Mucosa of rectum (tissue), 2 donors: Measurements from ENCODE around the gene TMEM182.

ENCODE experiments used
- H3K27ac ChIP-seq, 2 donors: one replicate each; pipeline ENCODE4 v1.7.0; 2013; ENCODE audit warnings: inconsistent platforms in 2 of 2, low read depth in 2 of 2, low read length in 2 of 2
- H3K27me3 ChIP-seq, 2 donors: one replicate each; pipeline ENCODE4 v1.7.0; 2013; ENCODE audit warnings: low read length in 2 of 2; ENCODE audit not compliant: control insufficient read depth in 2 of 2, insufficient read depth in 2 of 2
- H3K36me3 ChIP-seq, 2 donors: one replicate each; pipeline ENCODE4 v1.7.0; 2013; ENCODE audit warnings: low read length in 2 of 2; ENCODE audit not compliant: control insufficient read depth in 2 of 2, insufficient read depth in 2 of 2
- H3K4me1 ChIP-seq, 2 donors: one replicate each; pipeline ENCODE4 v1.7.0; 2013; ENCODE audit warnings: low read length in 2 of 2, mild to moderate bottlenecking in 1 of 2; ENCODE audit not compliant: control insufficient read depth in 2 of 2, insufficient read depth in 2 of 2
- H3K4me3 ChIP-seq, 2 donors: one replicate each; pipeline ENCODE4 v1.7.0; 2013; ENCODE audit warnings: low read length in 2 of 2
- H3K9ac ChIP-seq, 2 donors: one replicate each; pipeline ENCODE4 v1.7.0; 2013; ENCODE audit warnings: low read length in 2 of 2, low read depth in 1 of 2, mild to moderate bottlenecking in 1 of 2
- H3K9me3 ChIP-seq, 2 donors: one replicate each; pipeline ENCODE4 v1.7.0; 2013; ENCODE audit warnings: low read length in 2 of 2; ENCODE audit not compliant: control insufficient read depth in 2 of 2
- donor health status: healthy.
- donor health status: Normal muscosa, but diverticular disease.

The TMEM182 gene

DNA sequence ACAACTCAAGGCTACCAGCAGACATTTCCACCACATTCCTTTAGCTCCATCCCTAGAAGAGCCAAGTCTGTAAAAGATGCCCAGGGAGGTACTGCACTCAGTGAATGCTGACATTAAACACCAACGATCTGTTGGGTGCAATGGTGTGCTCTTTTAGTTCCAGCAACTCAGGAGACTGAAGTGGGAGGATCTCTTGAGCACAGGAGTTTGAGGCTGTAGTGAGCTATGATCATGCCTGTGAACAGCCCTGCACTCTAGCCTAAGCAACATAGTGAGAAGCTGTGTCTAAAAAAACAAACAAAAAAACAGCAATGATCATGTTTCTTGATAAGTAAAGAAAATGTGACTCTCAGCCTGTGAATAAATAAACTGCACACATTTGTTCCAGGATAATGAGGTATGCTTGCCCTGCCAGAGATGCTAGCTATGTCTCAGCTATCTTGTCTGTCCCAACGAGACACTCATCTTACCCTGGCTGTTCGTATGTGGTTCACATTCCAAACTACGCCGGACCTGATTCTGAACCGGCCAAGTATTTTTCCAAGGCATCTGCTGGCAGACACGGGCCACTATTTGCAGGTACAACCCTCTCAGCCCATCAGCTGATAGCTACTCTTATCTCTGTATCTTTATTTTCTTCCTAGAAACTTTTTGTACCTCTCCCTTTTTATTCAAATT is 21.8 kb downstream of the TMEM182 start:
- Histone ChIP-seq H3K4me1 (no peaks in the 10 kb centered on the region), H3K9me3 (no peaks in the 10 kb centered on the region), H3K27me3 (no peaks in the 10 kb centered on the region), H3K27ac (no peak overlapping the region), H3K4me3 (no peak overlapping the region), H3K9ac (no peak overlapping the region), H3K36me3 (no peaks in the 10 kb centered on the region)

DNA sequence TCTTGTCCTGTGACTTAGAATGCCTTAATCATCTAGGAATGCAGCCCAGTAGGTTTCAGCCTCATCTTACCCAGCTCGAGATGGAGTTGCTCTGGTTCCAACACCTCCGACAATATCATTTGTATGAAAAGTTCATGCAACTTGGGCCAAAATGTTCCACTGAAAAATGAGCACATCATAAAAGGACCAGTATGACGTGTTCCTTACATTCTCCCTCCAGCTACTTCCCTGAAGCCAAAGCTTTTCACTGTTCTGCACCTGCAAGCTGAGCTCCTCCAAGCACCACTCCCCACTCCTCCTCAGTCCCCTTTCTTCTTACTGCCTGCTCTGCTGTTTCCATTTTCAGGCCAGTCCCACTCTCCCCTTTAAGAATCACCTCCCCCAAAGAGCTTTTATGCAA is 23.1 kb downstream of the TMEM182 start:
- no peak overlapping the region for H3K9ac ChIP-seq
- no peaks in the 10 kb centered on the region for H3K4me1 ChIP-seq
- H3K27ac ChIP-seq, result no peak overlapping the region
- no peaks in the 10 kb centered on the region for H3K9me3 ChIP-seq
- no peaks in the 10 kb centered on the region for H3K36me3 ChIP-seq
- no peak overlapping the region for H3K4me3 ChIP-seq
- H3K27me3 ChIP-seq, result no peaks in the 10 kb centered on the region

GRCh38 chr2:102788216-102788884 is 26.5 kb downstream of the TMEM182 start:
- H3K4me1 ChIP-seq, result no peaks in the 10 kb centered on the region
- H3K27ac ChIP-seq, result no peak overlapping the region
- no peak overlapping the region for H3K4me3 ChIP-seq
- H3K36me3 ChIP-seq, result no peaks in the 10 kb centered on the region
- no peaks in the 10 kb centered on the region for H3K9me3 ChIP-seq
- no peak overlapping the region for H3K9ac ChIP-seq
- H3K27me3 ChIP-seq, result no peaks in the 10 kb centered on the region

DNA sequence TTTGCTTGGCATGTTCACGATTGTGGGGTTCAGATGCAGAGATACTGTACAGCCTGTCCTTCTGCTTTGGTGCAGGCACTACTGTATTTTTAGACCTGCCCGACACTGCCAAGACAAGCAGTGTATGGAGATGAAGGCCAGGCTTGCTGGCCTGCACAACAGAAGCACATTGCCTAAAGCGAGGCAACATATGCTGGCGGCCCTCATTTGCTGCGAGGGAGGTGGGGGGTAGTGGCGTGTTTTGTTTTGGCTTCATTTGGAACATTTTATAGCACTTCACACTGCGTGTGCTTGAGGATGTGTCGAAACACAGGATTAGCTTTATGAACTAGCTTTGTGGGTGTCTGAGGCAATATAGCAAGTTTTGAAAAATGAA is 27.0 kb downstream of the TMEM182 start:
- Histone ChIP-seq H3K36me3 (no peaks in the 10 kb centered on the region), H3K4me3 (no peak overlapping the region), H3K4me1 (no peaks in the 10 kb centered on the region), H3K27ac (no peak overlapping the region), H3K27me3 (no peaks in the 10 kb centered on the region), H3K9ac (no peak overlapping the region), H3K9me3 (no peaks in the 10 kb centered on the region)

DNA sequence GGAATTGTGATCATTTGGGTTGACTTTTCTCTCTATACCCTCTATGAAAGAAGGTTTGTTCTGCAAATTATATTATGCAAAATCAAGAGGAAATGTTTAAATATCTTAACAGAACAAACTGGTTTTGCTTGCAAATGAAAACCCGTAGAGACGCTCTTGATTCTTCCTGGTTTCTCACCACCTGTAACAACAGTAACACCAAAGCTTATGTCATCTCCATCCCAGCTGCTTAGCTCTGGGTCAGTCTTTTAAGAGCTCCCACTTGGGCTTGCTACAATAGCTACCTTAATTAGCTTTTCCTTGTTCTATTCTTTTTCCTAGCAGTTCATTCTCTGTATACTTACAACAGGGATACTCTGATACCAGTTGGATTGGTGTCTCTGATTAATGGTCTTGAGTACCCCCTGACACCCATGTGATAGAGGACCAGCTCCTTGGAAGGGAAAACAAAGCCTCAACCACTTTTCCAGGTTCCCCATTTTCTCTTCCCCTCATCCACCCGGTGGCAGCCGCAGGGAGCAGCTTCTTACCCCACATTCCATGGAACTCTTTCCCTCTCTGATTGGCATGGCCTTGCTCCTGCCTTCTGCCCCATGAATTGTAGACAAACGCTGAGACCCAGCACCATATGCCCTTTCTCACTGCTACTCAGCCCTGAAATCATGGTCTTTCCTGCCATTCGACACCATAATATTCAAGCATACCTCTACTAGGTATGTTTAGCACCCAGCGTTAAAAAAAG is 27.7 kb downstream of the TMEM182 start:
- no peaks in the 10 kb centered on the region for H3K36me3 ChIP-seq
- no peak overlapping the region for H3K27ac ChIP-seq
- H3K27me3 ChIP-seq, result no peaks in the 10 kb centered on the region
- H3K4me3 ChIP-seq, result no peak overlapping the region
- H3K9me3 ChIP-seq, result no peaks in the 10 kb centered on the region
- no peaks in the 10 kb centered on the region for H3K4me1 ChIP-seq
- no peak overlapping the region for H3K9ac ChIP-seq

DNA sequence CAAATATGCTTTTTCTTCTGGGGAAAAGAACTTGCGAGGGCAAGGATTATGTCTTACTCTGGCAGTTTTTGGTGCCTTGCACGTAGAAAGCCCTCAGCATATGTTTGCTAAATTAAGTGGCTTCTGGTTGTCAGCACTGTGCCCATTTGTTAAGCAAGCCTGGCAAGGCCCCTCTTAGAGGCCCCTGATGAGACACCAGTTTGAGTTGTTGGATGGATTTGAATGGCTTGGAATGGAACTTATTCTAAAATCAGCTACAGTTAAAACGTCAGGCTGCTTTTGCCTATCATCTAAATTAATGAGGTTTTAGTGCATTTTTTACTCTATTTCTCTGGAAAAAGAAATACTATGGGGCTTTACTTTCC is 28.2 kb downstream of the TMEM182 start:
- no peak overlapping the region for H3K9ac ChIP-seq
- no peak overlapping the region for H3K27ac ChIP-seq
- no peaks in the 10 kb centered on the region for H3K9me3 ChIP-seq
- no peaks in the 10 kb centered on the region for H3K27me3 ChIP-seq
- no peaks in the 10 kb centered on the region for H3K36me3 ChIP-seq
- no peaks in the 10 kb centered on the region for H3K4me1 ChIP-seq
- H3K4me3 ChIP-seq, result no peak overlapping the region

DNA sequence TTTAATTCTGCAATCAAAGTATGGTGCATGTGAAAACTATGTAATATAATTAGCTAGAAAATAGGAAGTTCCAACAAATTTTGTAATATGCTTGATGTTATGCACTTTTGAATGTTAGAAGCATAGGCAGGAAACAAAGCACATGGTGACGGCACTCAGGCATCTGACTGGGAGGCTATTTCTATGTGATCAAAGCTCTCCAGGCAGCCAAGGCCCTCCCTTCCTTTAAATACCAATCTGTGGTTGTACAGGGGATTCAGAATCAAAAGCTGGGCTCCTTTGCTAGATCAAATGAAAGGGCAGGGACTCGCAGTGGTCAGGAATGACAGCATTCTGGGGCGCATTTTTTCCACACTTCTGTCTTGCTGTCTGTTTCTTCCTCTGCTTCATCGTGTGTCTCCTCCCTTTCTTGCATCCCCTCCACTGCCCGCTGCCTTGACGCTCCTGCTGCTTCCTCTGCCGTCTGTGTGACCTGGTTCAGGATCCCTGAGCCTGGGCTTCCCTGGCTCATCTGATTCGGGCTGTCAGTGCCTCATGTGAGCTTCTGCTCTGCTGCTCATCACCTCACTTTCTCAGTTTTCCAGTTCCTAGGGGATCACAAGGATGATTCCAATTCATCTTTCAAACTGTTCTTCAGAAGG is 30.9 kb downstream of the TMEM182 start:
- Histone ChIP-seq H3K9ac (no peak overlapping the region), H3K27me3 (no peaks in the 10 kb centered on the region), H3K4me1 (no peaks in the 10 kb centered on the region), H3K9me3 (no peaks in the 10 kb centered on the region), H3K36me3 (no peaks in the 10 kb centered on the region), H3K27ac (no peak overlapping the region), H3K4me3 (no peak overlapping the region)

GRCh38 chr2:102795641-102796040 is 33.8 kb downstream of the TMEM182 start:
- H3K4me1 ChIP-seq, result no peaks in the 10 kb centered on the region
- H3K9ac ChIP-seq, result no peak overlapping the region
- H3K36me3 ChIP-seq, result peaks cover 0 to 3% of the 10 kb centered on the region in 2 donors
- no peak overlapping the region for H3K27ac ChIP-seq
- no peaks in the 10 kb centered on the region for H3K27me3 ChIP-seq
- no peak overlapping the region for H3K4me3 ChIP-seq
- peaks cover 4% of the 10 kb centered on the region in 2 donors for H3K9me3 ChIP-seq

GRCh38 chr2:102796337-102796736 is 34.5 kb downstream of the TMEM182 start:
- Histone ChIP-seq H3K9me3 (peaks cover 8 to 10% of the 10 kb centered on the region in 2 donors), H3K27ac (no peak overlapping the region), H3K27me3 (no peaks in the 10 kb centered on the region), H3K36me3 (peaks cover 0 to 3% of the 10 kb centered on the region in 2 donors), H3K4me3 (no peak overlapping the region), H3K9ac (no peak overlapping the region), H3K4me1 (no peaks in the 10 kb centered on the region)

- H3K4me3 ChIP-seq, result no peak overlapping the region
- peaks cover 17 to 18% of the 10 kb centered on the region in 2 donors for H3K9me3 ChIP-seq
- H3K27me3 ChIP-seq, result no peaks in the 10 kb centered on the region
- no peak overlapping the region for H3K27ac ChIP-seq
- no peaks in the 10 kb centered on the region for H3K4me1 ChIP-seq
- H3K9ac ChIP-seq, result no peak overlapping the region
- peaks cover 0 to 5% of the 10 kb centered on the region in 2 donors for H3K36me3 ChIP-seq
Observed at GRCh38 chr2:102797486-102797885, 35.7 kb downstream of the TMEM182 start.
